GM19025 (cell line): Measurements from ENCODE around the gene ZNF831.

Experiments
- ATAC-seq: cut with Tn5 transposase; IDR thresholded peaks from one replicate; pipeline ENCODE4 v1.9.1; 2021; ENCODE audit warnings: mild to moderate bottlenecking, low read depth, moderate library complexity; ENCODE audit not compliant: unreplicated experiment

ZNF831 gene

GRCh38 chr20:59139998-59140397, 23.6 kb upstream of the ZNF831 start:
- ATAC-seq: no peak

GRCh38 chr20:59141818-59142581, 21.6 kb upstream of the ZNF831 start:
- no peak for ATAC-seq

GRCh38 chr20:59143326-59143725, 20.3 kb upstream of the ZNF831 start:
- no peak for ATAC-seq

- no peak for ATAC-seq
Observed at GRCh38 chr20:59144179-59144830, 19.3 kb upstream of the ZNF831 start.

GRCh38 chr20:59144831-59145196, 18.8 kb upstream of the ZNF831 start:
- no peak for ATAC-seq

GRCh38 chr20:59145247-59145923, 18.2 kb upstream of the ZNF831 start:
- no peak for ATAC-seq

GRCh38 chr20:59145924-59146779, 17.5 kb upstream of the ZNF831 start:
- ATAC-seq: no peak

GRCh38 chr20:59146780-59147565, 16.6 kb upstream of the ZNF831 start:
- no peak for ATAC-seq

GRCh38 chr20:59147586-59147985, 16.0 kb upstream of the ZNF831 start:
- no peak for ATAC-seq

GRCh38 chr20:59148701-59149493, 14.7 kb upstream of the ZNF831 start:
- no peak for ATAC-seq

GRCh38 chr20:59149678-59150504, 13.7 kb upstream of the ZNF831 start:
- ATAC-seq: no peak

- ATAC-seq: no peak
Observed at GRCh38 chr20:59150821-59151251, 12.8 kb upstream of the ZNF831 start.

- ATAC-seq: no peak
Observed at GRCh38 chr20:59151391-59151790, 12.2 kb upstream of the ZNF831 start.

- ATAC-seq: no peak
Observed at GRCh38 chr20:59151820-59152219, 11.8 kb upstream of the ZNF831 start.

GRCh38 chr20:59152559-59153354, 10.9 kb upstream of the ZNF831 start:
- ATAC-seq: no peak

- ATAC-seq: no peak
Observed at GRCh38 chr20:59153355-59153681, 10.3 kb upstream of the ZNF831 start.

GRCh38 chr20:59153832-59154231, 9.8 kb upstream of the ZNF831 start:
- no peak for ATAC-seq
